ENCODE data around the gene RPL31. TPM values are rescaled to one million over a fixed set of nuclear protein-coding genes. Genes with fewer than 3 reads are reported as not detected.
A peak's percentile ranks its signal among the peaks of the same experiment; 100 is the strongest.

The RPL31 gene
- total RNA-seq, 1 experiment from 2014 or later: 1,648 TPM

- Mint-ChIP-seq H3K27me3 (ENCODE audit: insufficient read depth, unreplicated experiment) (no peaks in the 10 kb centered on the region), H3K27ac (ENCODE audit: low read depth, unreplicated experiment) (no peak overlapping the region), H3K4me3 (ENCODE audit: unreplicated experiment) (no peak overlapping the region), H3K4me1 (ENCODE audit: insufficient read depth, unreplicated experiment) (peaks cover 5% of the 10 kb centered on the region), H3K36me3 (ENCODE audit: insufficient read depth, unreplicated experiment) (peaks cover 93% of the 10 kb centered on the region), H3K9me3 (ENCODE audit: unreplicated experiment) (no peaks in the 10 kb centered on the region)
- POLR2A ChIA-PET: interaction anchor here (1.7 kb wide), 1 partner anchor 110 kb away, joined by 7 read pairs; the partner anchor contains the start of gene TBC1D8
- no peak for DNase-seq (ENCODE audit: unreplicated experiment)
- intact Hi-C loops (cut with micrococcal nuclease): no loop called here
- CTCF ChIA-PET: interaction anchor here (0.5 to 1.5 kb wide), 3 partner anchors 29 to 112 kb away, joined by 3 to 6 read pairs (median 6); no protein-coding TSS in a partner anchor
- TF ChIP-seq CTCF (IDR thresholded peaks at IDR 0.05; ENCODE audit: unreplicated experiment): no peak
- no TSS peak for BruUV-seq (replicated peaks)
Measured at GRCh38 chr2:101040761-101041160, 38.7 kb downstream of the RPL31 start.

- DNase-seq (ENCODE audit: unreplicated experiment): no peak
- POLR2A ChIA-PET: no interaction called here
- no peak for TF ChIP-seq CTCF (IDR thresholded peaks at IDR 0.05; ENCODE audit: unreplicated experiment)
- intact Hi-C loops (cut with micrococcal nuclease): no loop called here
- Mint-ChIP-seq H3K4me3 (ENCODE audit: unreplicated experiment) (no peak overlapping the region), H3K27ac (ENCODE audit: low read depth, unreplicated experiment) (no peak overlapping the region), H3K9me3 (ENCODE audit: unreplicated experiment) (no peaks in the 10 kb centered on the region), H3K27me3 (ENCODE audit: insufficient read depth, unreplicated experiment) (no peaks in the 10 kb centered on the region), H3K4me1 (ENCODE audit: insufficient read depth, unreplicated experiment) (peaks cover 5% of the 10 kb centered on the region), H3K36me3 (ENCODE audit: insufficient read depth, unreplicated experiment) (peaks cover 93% of the 10 kb centered on the region)
- BruUV-seq (replicated peaks): no TSS peak
- CTCF ChIA-PET: interaction anchor here (0.5 to 0.6 kb wide), 2 partner anchors 30 to 155 kb away, joined by 3 read pairs; no protein-coding TSS in a partner anchor
Measured at GRCh38 chr2:101041413-101041812, 39.3 kb downstream of the RPL31 start.

- Mint-ChIP-seq H3K36me3 (ENCODE audit: insufficient read depth, unreplicated experiment) (peaks cover 93% of the 10 kb centered on the region), H3K27ac (ENCODE audit: low read depth, unreplicated experiment) (no peak overlapping the region), H3K27me3 (ENCODE audit: insufficient read depth, unreplicated experiment) (no peaks in the 10 kb centered on the region), H3K4me3 (ENCODE audit: unreplicated experiment) (no peak overlapping the region), H3K4me1 (ENCODE audit: insufficient read depth, unreplicated experiment) (peaks cover 13% of the 10 kb centered on the region), H3K9me3 (ENCODE audit: unreplicated experiment) (no peaks in the 10 kb centered on the region)
- no TSS peak for BruUV-seq (replicated peaks)
- no peak for DNase-seq (ENCODE audit: unreplicated experiment)
- CTCF ChIA-PET: interaction anchor here (1.0 to 7.2 kb wide), 5 partner anchors 8 to 160 kb away, joined by 4 to 56 read pairs (median 11); partner anchors contain the start of gene TBC1D8
- no peak for TF ChIP-seq CTCF (IDR thresholded peaks at IDR 0.05; ENCODE audit: unreplicated experiment)
- POLR2A ChIA-PET: interaction anchor here (0.9 to 4.2 kb wide), 3 partner anchors 18 to 106 kb away, joined by 5 to 26 read pairs (median 8); partner anchors contain the start of gene TBC1D8
- intact Hi-C loops (cut with micrococcal nuclease): loop anchor here (5.0 kb wide), 1 partner anchor 77 kb away; no protein-coding TSS in a partner anchor
Measured at GRCh38 chr2:101045330-101045729, 43.2 kb downstream of the RPL31 start.

- Mint-ChIP-seq H3K36me3 (ENCODE audit: insufficient read depth, unreplicated experiment) (peaks cover 99% of the 10 kb centered on the region), H3K9me3 (ENCODE audit: unreplicated experiment) (no peaks in the 10 kb centered on the region), H3K27ac (ENCODE audit: low read depth, unreplicated experiment) (peak overlapping the region; percentile 91), H3K4me1 (ENCODE audit: insufficient read depth, unreplicated experiment) (peaks cover 13% of the 10 kb centered on the region), H3K4me3 (ENCODE audit: unreplicated experiment) (no peak overlapping the region), H3K27me3 (ENCODE audit: insufficient read depth, unreplicated experiment) (no peaks in the 10 kb centered on the region)
- no peak for TF ChIP-seq CTCF (IDR thresholded peaks at IDR 0.05; ENCODE audit: unreplicated experiment)
- intact Hi-C loops (cut with micrococcal nuclease): loop anchor here (5.0 kb wide), 1 partner anchor 75 kb away; no protein-coding TSS in a partner anchor
- ChIA-PET POLR2A (interaction anchor here (0.5 to 4.2 kb wide), 14 partner anchors 9 to 158 kb away, joined by 3 to 26 read pairs (median 4); partner anchors contain the start of gene TBC1D8), CTCF (interaction anchor here (0.5 to 7.2 kb wide), 13 partner anchors 10 to 759 kb away, joined by 3 to 56 read pairs (median 4); partner anchors contain the start of gene TBC1D8)
- BruUV-seq (replicated peaks): no TSS peak
- peak; percentile 97 for DNase-seq (ENCODE audit: unreplicated experiment)
Measured at GRCh38 chr2:101047075-101047766, 45.1 kb downstream of the RPL31 start.

Data from MCF 10A (cell line).